NCI-H1105 treated with DMSO at 0.1 percent for 48 hours (cell line): Measurements from ENCODE around the gene WFDC2.

Experiments used
- DNase-seq: peaks from one replicate; lab custom pipeline; 2025; lab: John Stamatoyannopoulos, UW

The WFDC2 gene

DNA sequence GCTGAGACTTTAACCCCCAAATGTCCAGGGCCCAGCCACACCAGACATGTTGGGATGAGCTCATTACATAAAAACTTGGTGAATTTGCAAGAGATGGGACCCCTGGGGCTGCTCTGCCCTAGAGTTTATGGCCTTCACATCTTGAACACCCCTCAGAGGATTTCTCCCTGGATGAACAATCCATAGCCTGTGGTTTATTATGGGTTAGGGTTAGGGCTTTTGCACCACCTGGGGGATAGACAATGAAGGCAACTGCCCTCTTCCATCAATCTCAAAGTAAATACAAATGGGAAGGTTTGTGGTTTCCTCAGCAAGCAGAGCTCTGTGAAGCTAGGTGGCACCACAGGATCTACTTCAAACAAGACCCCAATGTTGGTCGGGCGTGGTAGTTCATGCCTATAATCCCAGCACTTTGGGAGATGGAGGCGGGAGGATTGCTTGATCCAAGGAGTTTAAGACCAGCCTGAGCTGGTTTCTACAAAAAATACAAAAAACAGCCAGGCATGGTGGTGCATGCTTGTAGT is 28.5 kb downstream of the WFDC2 start:
- DNase-seq: no peak

DNA sequence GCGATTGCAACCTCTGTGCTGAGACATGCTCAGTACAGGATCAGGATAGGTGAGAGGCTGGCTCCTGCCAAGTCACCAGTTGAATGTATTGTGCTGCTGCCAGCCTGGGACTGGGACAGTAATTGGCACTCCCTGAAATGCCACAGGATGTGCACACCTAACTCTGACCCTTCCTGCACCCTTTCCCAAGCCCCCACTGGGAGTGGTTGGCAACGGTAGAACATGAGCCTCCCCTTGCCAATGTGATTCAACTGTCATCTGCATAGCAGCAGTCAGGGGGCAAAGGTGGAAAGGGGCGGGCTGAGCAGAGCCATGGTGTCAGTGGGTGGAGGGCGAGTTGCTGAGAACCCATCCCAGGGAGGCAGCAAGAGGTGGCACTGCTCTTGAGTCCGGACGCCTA is 30.5 kb downstream of the WFDC2 start:
- no peak for DNase-seq

DNA sequence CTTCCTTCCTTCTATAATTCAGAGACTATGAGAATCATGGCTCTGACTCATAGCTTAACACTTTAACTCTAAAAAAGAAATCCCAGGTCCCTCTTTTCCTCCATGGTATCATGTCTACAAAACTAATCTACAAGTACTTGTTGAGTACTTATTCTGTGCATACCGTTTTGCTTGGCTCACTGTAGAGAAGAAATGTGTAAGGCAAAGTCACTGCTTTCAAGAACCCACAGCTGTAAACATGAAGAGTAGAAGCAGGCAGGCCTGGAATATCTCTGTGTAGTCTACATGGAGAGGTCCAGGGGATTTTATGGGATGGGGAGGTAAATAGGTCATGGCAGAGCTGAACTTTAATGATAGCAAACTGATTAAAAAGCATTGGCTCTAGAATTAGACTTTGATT is 32.0 kb downstream of the WFDC2 start:
- DNase-seq: no peak

- no peak for DNase-seq
Observed at GRCh38 chr20:45502561-45502960, 33.0 kb downstream of the WFDC2 start.

GRCh38 chr20:45503403-45503802 is 33.9 kb downstream of the WFDC2 start:
- DNase-seq: no peak

DNA sequence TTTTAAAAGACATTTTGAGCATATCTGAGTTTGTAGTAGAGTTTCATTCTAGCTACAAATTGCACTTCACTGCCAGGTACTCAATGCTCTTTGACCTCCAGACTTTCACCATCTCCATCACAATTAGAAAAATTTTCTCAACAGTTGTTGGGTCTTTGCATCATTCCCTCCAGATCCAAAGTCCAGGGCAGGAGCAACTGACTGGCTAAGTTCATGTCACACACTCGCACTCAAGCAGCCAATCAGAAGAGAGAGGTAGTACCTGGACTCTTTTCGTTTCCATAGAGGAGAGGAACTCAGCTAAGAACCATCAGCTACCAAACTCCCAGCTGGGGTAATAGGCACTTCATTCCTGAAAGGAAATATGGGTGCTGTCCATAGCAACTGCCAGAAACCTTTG is 36.8 kb downstream of the WFDC2 start:
- no peak for DNase-seq

DNA sequence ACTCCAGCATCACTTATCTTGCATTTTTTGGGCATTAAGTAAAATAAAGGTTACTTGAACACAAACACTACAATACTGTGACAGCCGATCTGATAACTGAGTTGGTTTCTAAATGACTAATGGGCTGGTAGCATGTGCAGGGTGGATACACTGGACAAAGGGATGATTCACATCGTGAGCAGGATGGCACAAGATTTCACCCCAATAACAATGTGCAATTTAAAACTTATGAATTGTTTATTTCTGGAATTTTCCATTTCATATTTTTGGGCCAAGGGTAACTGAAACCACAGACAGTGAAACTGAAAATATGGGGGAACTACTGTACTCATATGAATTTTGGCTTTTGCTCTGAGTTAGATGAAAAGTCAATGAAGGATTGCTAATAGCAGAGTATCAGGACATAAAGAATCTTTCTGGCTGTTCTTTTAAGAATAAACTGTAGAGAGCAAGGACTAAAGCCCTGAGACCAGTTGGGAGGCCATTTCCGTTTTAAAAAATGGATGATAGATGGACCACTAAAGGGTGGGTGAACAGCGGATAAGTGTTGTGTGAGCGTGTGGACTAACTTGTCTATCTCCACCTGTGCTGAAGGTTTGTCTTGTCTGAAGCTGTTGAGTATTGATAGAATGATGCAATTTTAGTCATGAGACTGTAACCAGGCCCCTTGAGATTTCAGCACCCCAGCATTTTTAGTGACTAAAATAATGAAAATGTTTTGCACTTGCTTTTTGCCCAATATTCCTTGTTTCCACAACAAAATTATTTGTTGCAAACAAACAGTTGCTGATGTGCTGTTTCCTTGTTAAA is 37.7 kb downstream of the WFDC2 start:
- DNase-seq: no peak

GRCh38 chr20:45508068-45508886 is 38.7 kb downstream of the WFDC2 start:
- no peak for DNase-seq

GRCh38 chr20:45509091-45509490 is 39.5 kb downstream of the WFDC2 start:
- no peak for DNase-seq

- DNase-seq: no peak
Observed at GRCh38 chr20:45510242-45510862, 40.8 kb downstream of the WFDC2 start.

GRCh38 chr20:45515147-45515913 is 45.8 kb downstream of the WFDC2 start, which contains the start of gene SPINT3:
Gene SPINT3, minus strand, starts transcription at chr20:45515622. Its CDS starts 14 bp downstream, at chr20:45515608.
- DNase-seq: no peak

DNA sequence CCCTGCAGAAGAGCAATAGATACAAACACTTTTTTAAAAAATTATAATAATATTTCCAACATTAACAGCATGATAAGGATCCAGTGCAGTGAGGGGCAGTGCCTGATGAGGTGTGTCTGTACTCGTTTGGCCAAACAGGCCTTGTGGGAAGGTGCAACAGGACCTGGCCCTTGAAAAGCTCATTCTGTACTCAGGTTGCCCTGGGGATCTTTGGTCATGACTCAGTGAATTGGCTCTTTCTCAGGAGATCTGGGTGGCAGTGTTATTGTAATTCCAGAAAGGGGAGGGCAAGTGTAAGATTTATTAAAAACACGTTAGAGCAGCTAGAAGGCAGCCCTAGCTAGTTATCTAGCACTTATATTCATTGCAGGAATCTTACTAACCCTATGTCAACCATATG is 48.7 kb downstream of the WFDC2 start:
- DNase-seq: no peak

- DNase-seq: no peak
Observed at GRCh38 chr20:45523821-45524220, 54.3 kb downstream of the WFDC2 start.

- DNase-seq: no peak
Observed at GRCh38 chr20:45527294-45527693, 57.7 kb downstream of the WFDC2 start.
